ENCODE data around the gene RUNX1. TPM values are rescaled to one million over a fixed set of nuclear protein-coding genes. Genes with fewer than 3 reads are reported as not detected.

The RUNX1 gene
- total RNA-seq, 1 donor: 40.9 TPM

- peak overlapping the region; percentile 41 for H3K4me2 ChIP-seq (ENCODE audit: insufficient read depth, low read length)
- peaks cover 46% of the 10 kb centered on the region for H3K4me1 ChIP-seq (ENCODE audit: insufficient read depth, low read length)
- peak; percentile 80 for TF ChIP-seq CTCF (IDR thresholded peaks at IDR 0.05; ENCODE audit: extremely low read depth, low read depth, low read length)
- no peaks in the 10 kb centered on the region for H4K20me1 ChIP-seq (ENCODE audit: insufficient read depth, low read length)
- no peaks in the 10 kb centered on the region for H3K36me3 ChIP-seq (ENCODE audit: insufficient read depth, low read length)
- DNase-seq (ENCODE audit: insufficient read length, low spot score, missing footprints): peak; percentile 90
- peaks cover 7% of the 10 kb centered on the region for H3K79me2 ChIP-seq (ENCODE audit: insufficient read depth, low read length)
- peak overlapping the region; percentile 59 for H2AFZ ChIP-seq (ENCODE audit: low read length)
- H3K27me3 ChIP-seq (ENCODE audit: insufficient read depth, low read length): no peaks in the 10 kb centered on the region
- H3K4me3 ChIP-seq (ENCODE audit: insufficient read depth, low read length): no peak overlapping the region
- peak overlapping the region; percentile 98 for H3K27ac ChIP-seq (ENCODE audit: low read depth, low read length)
- H3K9me3 ChIP-seq (ENCODE audit: low read depth, low read length): no peaks in the 10 kb centered on the region
These were observed 2.3 kb upstream of the RUNX1 start for GRCh38 chr21:35051287-35051818.

GRCh38 chr21:35050348-35051286, 1.5 kb upstream of the RUNX1 start:
- Histone ChIP-seq H3K4me1 (ENCODE audit: insufficient read depth, low read length) (peaks cover 53% of the 10 kb centered on the region), H4K20me1 (ENCODE audit: insufficient read depth, low read length) (no peaks in the 10 kb centered on the region), H3K9me3 (ENCODE audit: low read depth, low read length) (no peaks in the 10 kb centered on the region), H3K36me3 (ENCODE audit: insufficient read depth, low read length) (peaks cover 2% of the 10 kb centered on the region), H2AFZ (ENCODE audit: low read length) (peak overlapping the region; percentile 59), H3K79me2 (ENCODE audit: insufficient read depth, low read length) (peaks cover 15% of the 10 kb centered on the region), H3K4me2 (ENCODE audit: insufficient read depth, low read length) (peak overlapping the region; percentile 15), H3K27ac (ENCODE audit: low read depth, low read length) (peak overlapping the region; percentile 98), H3K27me3 (ENCODE audit: insufficient read depth, low read length) (no peaks in the 10 kb centered on the region), H3K4me3 (ENCODE audit: insufficient read depth, low read length) (no peak overlapping the region)
- TF ChIP-seq CTCF (IDR thresholded peaks at IDR 0.05; ENCODE audit: extremely low read depth, low read depth, low read length): no peak
- no peak for DNase-seq (ENCODE audit: insufficient read length, low spot score, missing footprints)

GRCh38 chr21:35048183-35048601, 910 bp downstream of the RUNX1 start:
- Histone ChIP-seq H3K36me3 (ENCODE audit: insufficient read depth, low read length) (peaks cover 8% of the 10 kb centered on the region), H3K9me3 (ENCODE audit: low read depth, low read length) (no peaks in the 10 kb centered on the region), H3K4me3 (ENCODE audit: insufficient read depth, low read length) (peak overlapping the region; percentile 76), H3K27ac (ENCODE audit: low read depth, low read length) (peak overlapping the region; percentile 98), H2AFZ (ENCODE audit: low read length) (peak overlapping the region; percentile 56), H3K79me2 (ENCODE audit: insufficient read depth, low read length) (peaks cover 38% of the 10 kb centered on the region), H4K20me1 (ENCODE audit: insufficient read depth, low read length) (no peaks in the 10 kb centered on the region), H3K4me1 (ENCODE audit: insufficient read depth, low read length) (peaks cover 53% of the 10 kb centered on the region), H3K27me3 (ENCODE audit: insufficient read depth, low read length) (no peaks in the 10 kb centered on the region), H3K4me2 (ENCODE audit: insufficient read depth, low read length) (peak overlapping the region; percentile 81)
- no peak for TF ChIP-seq CTCF (IDR thresholded peaks at IDR 0.05; ENCODE audit: extremely low read depth, low read depth, low read length)
- no peak for DNase-seq (ENCODE audit: insufficient read length, low spot score, missing footprints)

- DNase-seq (ENCODE audit: insufficient read length, low spot score, missing footprints): no peak
- no peaks in the 10 kb centered on the region for H3K9me3 ChIP-seq (ENCODE audit: low read depth, low read length)
- H4K20me1 ChIP-seq (ENCODE audit: insufficient read depth, low read length): no peaks in the 10 kb centered on the region
- peaks cover 51% of the 10 kb centered on the region for H3K79me2 ChIP-seq (ENCODE audit: insufficient read depth, low read length)
- TF ChIP-seq CTCF (IDR thresholded peaks at IDR 0.05; ENCODE audit: extremely low read depth, low read depth, low read length): no peak
- peaks cover 8% of the 10 kb centered on the region for H3K36me3 ChIP-seq (ENCODE audit: insufficient read depth, low read length)
- peaks cover 53% of the 10 kb centered on the region for H3K4me1 ChIP-seq (ENCODE audit: insufficient read depth, low read length)
- H2AFZ ChIP-seq (ENCODE audit: low read length): peak overlapping the region; percentile 78
- peak overlapping the region; percentile 81 for H3K4me2 ChIP-seq (ENCODE audit: insufficient read depth, low read length)
- peak overlapping the region; percentile 76 for H3K4me3 ChIP-seq (ENCODE audit: insufficient read depth, low read length)
- H3K27ac ChIP-seq (ENCODE audit: low read depth, low read length): peak overlapping the region; percentile 98
- H3K27me3 ChIP-seq (ENCODE audit: insufficient read depth, low read length): no peaks in the 10 kb centered on the region
These were observed 2.2 kb downstream of the RUNX1 start for GRCh38 chr21:35046880-35047229.

Measured in osteoblast (primary cell).